ENCODE measurements around the gene PRSS56.
"Not testable (repeated sequence)": the region's sequence is repeated elsewhere in the genome, so short reads cannot be mapped to it uniquely, and the experiment has no call there.

Gene PRSS56

GRCh38 chr2:232569541-232569940 is 49.4 kb downstream of the PRSS56 start:
- no peak for DNase-seq

GRCh38 chr2:232570481-232570880 is 50.3 kb downstream of the PRSS56 start:
- DNase-seq, result not testable (repeated sequence)

GRCh38 chr2:232571026-232571474 is 50.9 kb downstream of the PRSS56 start:
- DNase-seq, result peak in 2 of 58 donors; percentile 14 to 32

- no peak for DNase-seq
Measured at GRCh38 chr2:232573042-232573441, 52.9 kb downstream of the PRSS56 start.

GRCh38 chr2:232573771-232574435 is 53.7 kb downstream of the PRSS56 start:
- DNase-seq, result peak in 8 of 58 donors; percentile 15 to 34 (median 22)

GRCh38 chr2:232574674-232575403 is 54.7 kb downstream of the PRSS56 start:
- no peak for DNase-seq
